Bronchial smooth muscle cell (primary cell): ENCODE data around the gene STRA6. TPM values are rescaled to one million over a fixed set of nuclear protein-coding genes. Genes with fewer than 3 reads are reported as not detected.

Experiments
- total RNA-seq: library from RNA; depleted of rRNA; stranded (reverse); fragments of >200 nt; gene quantifications from 2 replicates; pipeline ENCODE4 v1.2.1, GENCODE V29; 2014

STRA6 gene
- 0.34 and 0.79 TPM in 2 replicates for total RNA-seq

DNA sequence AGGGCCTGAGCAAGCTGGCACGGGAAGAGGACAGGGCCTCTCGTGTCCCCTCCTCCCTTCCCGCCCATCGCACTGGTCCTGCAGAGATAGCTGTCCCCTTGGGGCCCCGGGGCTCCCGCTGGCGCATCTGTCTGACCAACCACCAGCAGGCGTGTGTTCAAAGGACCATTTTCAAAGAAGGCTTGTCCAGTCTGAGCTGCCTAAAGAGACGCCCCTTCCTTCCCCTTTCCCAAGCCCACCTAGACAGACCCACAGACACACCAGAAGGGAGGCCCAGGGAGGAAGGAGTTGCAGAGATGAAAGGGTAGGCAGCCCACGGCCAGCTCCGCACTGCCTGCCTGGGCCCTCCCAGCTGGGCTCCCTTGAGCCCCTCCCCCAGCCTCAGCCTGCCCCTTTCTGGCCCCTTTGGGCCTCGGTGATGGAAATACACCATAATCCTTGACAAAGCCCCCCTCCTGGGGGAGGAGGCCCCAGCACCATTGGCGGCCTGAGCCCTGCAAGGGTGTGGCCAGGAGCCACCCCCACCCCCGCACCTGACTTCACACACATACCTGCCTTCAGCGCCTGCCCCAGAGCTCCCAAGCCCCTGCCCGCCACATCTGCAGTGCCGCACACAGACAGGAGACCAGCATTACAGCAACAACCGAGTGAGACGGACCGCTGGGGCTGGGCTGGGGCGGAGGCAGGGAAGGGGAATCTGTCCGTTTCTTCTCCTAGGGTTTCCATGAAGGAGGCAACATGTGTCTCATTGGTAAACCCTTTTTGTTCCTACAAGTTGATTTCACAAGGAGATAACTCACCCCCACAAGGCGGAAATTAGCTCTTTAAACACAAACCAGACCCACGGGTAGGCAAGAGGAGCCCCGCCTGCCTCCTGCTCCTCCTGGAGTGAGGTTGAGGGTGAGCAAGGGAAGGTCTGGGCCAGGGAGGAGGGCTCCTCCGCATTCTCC lies at the start of gene STRA6:
Gene STRA6, minus strand, starts transcription at position 336 of the 950 bp plus-strand sequence. CDS start 520 bp downstream, outside the sequence.

GRCh38 chr15:74235962-74236361 lies 33.4 kb upstream of the STRA6 start, which contains the start of gene CCDC33:
Gene CCDC33, plus strand, starts transcription at chr15:74236326. Its CDS starts 394 bp downstream, at chr15:74236720.

DNA sequence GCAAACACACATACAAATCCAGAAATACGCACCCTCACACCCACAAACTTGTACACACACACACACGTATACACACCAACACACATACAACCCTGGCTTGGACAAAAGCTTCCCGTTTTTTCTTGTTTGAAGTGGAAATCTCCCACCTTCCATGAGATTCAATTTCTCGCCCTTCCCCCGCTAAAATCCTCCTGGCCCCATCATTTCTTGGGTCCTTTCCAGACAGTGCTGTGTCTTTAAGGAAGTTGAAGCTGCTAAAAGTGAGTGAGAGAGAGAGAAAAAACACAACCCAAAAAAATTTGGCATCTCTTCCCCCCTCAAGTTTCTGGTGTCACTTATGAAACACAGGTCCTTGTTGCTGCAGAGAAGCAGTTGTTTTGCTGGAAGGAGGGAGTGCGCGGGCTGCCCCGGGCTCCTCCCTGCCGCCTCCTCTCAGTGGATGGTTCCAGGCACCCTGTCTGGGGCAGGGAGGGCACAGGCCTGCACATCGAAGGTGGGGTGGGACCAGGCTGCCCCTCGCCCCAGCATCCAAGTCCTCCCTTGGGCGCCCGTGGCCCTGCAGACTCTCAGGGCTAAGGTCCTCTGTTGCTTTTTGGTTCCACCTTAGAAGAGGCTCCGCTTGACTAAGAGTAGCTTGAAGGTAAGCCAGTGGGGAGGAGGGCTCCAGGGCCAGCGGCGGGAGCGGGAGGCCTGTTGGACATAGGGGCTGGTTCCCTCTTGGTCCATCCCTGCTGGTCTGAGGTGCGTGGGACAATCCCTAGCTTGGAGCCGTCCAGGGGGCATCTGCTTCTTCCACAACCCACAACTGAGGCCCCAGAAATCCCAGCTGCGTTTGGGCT lies 29.0 kb downstream of the STRA6 start, which contains the start of gene ISLR:
Gene ISLR, plus strand, starts transcription at position 331 of the 839 bp plus-strand sequence. CDS start 1,149 bp downstream, outside the sequence.

DNA sequence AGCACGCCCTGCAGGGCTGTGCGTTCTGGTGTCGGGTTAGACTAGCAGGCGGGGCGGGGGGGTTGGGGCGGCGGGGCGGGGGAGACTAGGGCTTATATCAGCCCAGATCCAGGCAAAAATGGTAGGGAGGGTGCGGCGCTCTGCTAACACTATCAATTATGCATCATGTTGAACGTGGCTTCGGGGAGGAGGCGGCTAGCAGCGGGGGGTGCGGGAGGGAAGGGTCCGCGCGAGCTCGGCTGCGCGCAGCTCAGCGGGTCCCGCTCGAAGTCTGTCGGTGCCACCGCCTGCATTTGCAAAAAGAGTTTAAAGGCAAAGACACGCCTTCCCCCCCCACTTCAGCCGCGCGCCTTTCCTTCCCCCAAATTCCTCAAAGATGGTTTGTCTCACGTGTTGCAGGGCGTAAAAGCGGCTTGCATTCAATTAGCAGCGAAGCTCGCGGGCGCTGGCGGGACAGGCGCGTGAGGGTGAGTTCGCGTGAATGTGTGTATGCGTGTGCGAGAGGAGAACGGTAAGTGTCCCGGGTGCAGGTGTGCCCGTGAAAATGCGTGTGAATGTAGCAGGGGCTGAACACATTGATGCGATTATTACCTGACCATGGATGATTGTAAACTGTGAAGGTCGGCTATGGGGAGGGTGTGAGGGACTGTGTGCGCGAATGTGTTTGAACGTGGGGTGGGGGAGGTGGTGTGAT lies 72.3 kb downstream of the STRA6 start, which contains the start of gene ISLR2:
Gene ISLR2, plus strand, starts transcription at position 432 of the 694 bp plus-strand sequence. CDS start 2,169 bp downstream, outside the sequence.

Other genes with a start within 250 kb of the STRA6 start
- gene STOML1, start 210.5 kb downstream of the STRA6 start, total RNA-seq, result 12.3 and 13.4 TPM in 2 replicates
- gene PML, start 208.1 kb downstream of the STRA6 start, total RNA-seq, result 15.8 and 16.4 TPM in 2 replicates
- gene GOLGA6A, start 120.2 kb downstream of the STRA6 start, total RNA-seq, result under 0.01 TPM in 2 replicates
- under 0.01 and 0.16 TPM in 2 replicates for gene ISLR2, start 72.2 kb downstream of the STRA6 start, total RNA-seq
- gene ISLR, start 29.1 kb downstream of the STRA6 start, total RNA-seq, result 152 and 214 TPM in 2 replicates
- gene CCDC33, start 33.5 kb upstream of the STRA6 start, total RNA-seq, result 0.16 TPM in 1 of 2 replicates, not detected in the other
- gene CYP11A1, start 164.9 kb upstream of the STRA6 start, total RNA-seq, result 0.69 and 0.79 TPM in 2 replicates
- 5.8 and 9.6 TPM in 2 replicates for gene SEMA7A, start 231.2 kb upstream of the STRA6 start, total RNA-seq